ENCODE data around the gene MKX.

- no peak for TF ChIP-seq POLR2A (IDR thresholded peaks at IDR 0.05)
- no peak for TF ChIP-seq CTCF (IDR thresholded peaks at IDR 0.05)
Measured at GRCh38 chr10:27744802-27745731, 552 bp downstream of the MKX start.

Measured in lower leg skin (tissue), 3 donors.